ENCODE results near the gene DEDD2.

DEDD2 gene

GRCh38 chr19:42154471-42155323, 62.8 kb downstream of the DEDD2 start:
- H3K27ac ChIP-seq, result no peak overlapping the region
- POLR2A ChIA-PET (ENCODE audit: low non-redundant PET), result interaction anchor here (0.6 kb wide), 1 partner anchor 117 kb away, joined by 3 read pairs; no protein-coding TSS in a partner anchor
- DNase-seq (ENCODE audit: low spot score), result no peak
- TF ChIP-seq CTCF (conservative IDR thresholded peaks at IDR 0.05; ENCODE audit: low read depth), result no peak
- CTCF ChIA-PET, result no interaction called here

- ChIA-PET CTCF (no interaction called here), POLR2A (ENCODE audit: low non-redundant PET) (no interaction called here)
- TF ChIP-seq CTCF (conservative IDR thresholded peaks at IDR 0.05; ENCODE audit: low read depth), result no peak
- no peak for DNase-seq (ENCODE audit: low spot score)
- no peak overlapping the region for H3K27ac ChIP-seq
These were observed 63.6 kb downstream of the DEDD2 start for GRCh38 chr19:42153672-42154433.

- DNase-seq (ENCODE audit: low spot score), result no peak
- no peak overlapping the region for H3K27ac ChIP-seq
- TF ChIP-seq CTCF (conservative IDR thresholded peaks at IDR 0.05; ENCODE audit: low read depth), result no peak
- ChIA-PET POLR2A (ENCODE audit: low non-redundant PET) (no interaction called here), CTCF (no interaction called here)
These were observed 64.4 kb downstream of the DEDD2 start for GRCh38 chr19:42152910-42153671.

- TF ChIP-seq CTCF (conservative IDR thresholded peaks at IDR 0.05; ENCODE audit: low read depth), result no peak
- no peak overlapping the region for H3K27ac ChIP-seq
- POLR2A ChIA-PET (ENCODE audit: low non-redundant PET), result no interaction called here
- CTCF ChIA-PET, result interaction anchor here (0.7 kb wide), 1 partner anchor 163 kb away, joined by 4 read pairs; no protein-coding TSS in a partner anchor
- no peak for DNase-seq (ENCODE audit: low spot score)
These were observed 65.4 kb downstream of the DEDD2 start for GRCh38 chr19:42151782-42152684.

GRCh38 chr19:42150911-42151361, 66.5 kb downstream of the DEDD2 start:
- DNase-seq (ENCODE audit: low spot score), result no peak
- ChIA-PET CTCF (no interaction called here), POLR2A (ENCODE audit: low non-redundant PET) (no interaction called here)
- no peak overlapping the region for H3K27ac ChIP-seq
- TF ChIP-seq CTCF (conservative IDR thresholded peaks at IDR 0.05; ENCODE audit: low read depth), result no peak

Data from RWPE1 (cell line).